OCI-LY3 (cell line): Measurements from ENCODE around the gene STIM1.

Source experiments
- H2AFZ ChIP-seq: fragments of 200-600, 300-600 bp; shearing (Covaris generic); 2 replicates; pipeline ENCODE4 v1.6.0; 2014; ENCODE audit warnings: antibody characterized with exemption, low read depth, low read length
- H3K27ac ChIP-seq: fragments of 200-600, 300-600 bp; sonication (generic); 2 replicates; pipeline ENCODE4 v1.5.1; 2014; ENCODE audit warnings: mild to moderate bottlenecking, low read length, moderate library complexity, mixed read lengths
- H3K27me3 ChIP-seq: fragments of 200-600, 300-600 bp; sonication (generic); 2 replicates; pipeline ENCODE4 v1.6.1; 2014; ENCODE audit warnings: low read depth, low read length, mixed read lengths
- H3K36me3 ChIP-seq: fragments of 200-600, 300-600 bp; sonication (generic); replicated peaks from 2 replicates; pipeline ENCODE3; 2014; ENCODE audit warnings: low read depth, low read length, mixed read lengths
- H3K4me1 ChIP-seq: fragments of 300-600, 200-600 bp; sonication (generic); 2 replicates; pipeline ENCODE4 v1.6.1; 2014; ENCODE audit warnings: low read length, mixed read lengths
- H3K4me2 ChIP-seq: fragments of 200-600, 300-600 bp; sonication (generic); 2 replicates; pipeline ENCODE4 v1.6.1; 2014; ENCODE audit warnings: low read length, mixed read lengths
- H3K4me3 ChIP-seq: fragments of 300-600, 200-600 bp; sonication (generic); 2 replicates; pipeline ENCODE4 v1.5.1; 2014; ENCODE audit warnings: antibody characterized with exemption, mild to moderate bottlenecking, low read length, moderate library complexity
- H3K79me2 ChIP-seq: fragments of 300-600, 200-600 bp; shearing (Covaris generic); 2 replicates; pipeline ENCODE4 v1.6.1; 2014; ENCODE audit warnings: mild to moderate bottlenecking, low read length, mixed read lengths
- H3K9ac ChIP-seq: fragments of 300-600, 200-600 bp; shearing (Covaris generic); 2 replicates; pipeline ENCODE4 v1.6.0; 2014; ENCODE audit warnings: mild to moderate bottlenecking, low read length, moderate library complexity
- H3K9me3 ChIP-seq: fragments of 200-600, 300-600 bp; shearing (Covaris generic); 2 replicates; pipeline ENCODE4 v1.6.1; 2014; ENCODE audit warnings: low read length, mixed read lengths; ENCODE audit not compliant: insufficient read depth
- H4K20me1 ChIP-seq: fragments of 200-600, 300-600 bp; sonication (generic); 2 replicates; pipeline ENCODE4 v1.6.1; 2016; ENCODE audit warnings: low read length, mixed read lengths; ENCODE audit not compliant: insufficient read depth
- CTCF ChIP-seq: fragments of 200-600, 300-600 bp; sonication (generic); IDR thresholded peaks from 2 replicates; pipeline ENCODE4 v1.5.1; 2014; ENCODE audit warnings: antibody characterized with exemption, low read length, low read depth
- EZH2phosphoT487 ChIP-seq: fragments of 200-600 bp; shearing (Covaris generic); IDR thresholded peaks from 2 replicates; pipeline ENCODE4 v1.6.1; 2018; ENCODE audit warnings: antibody characterized with exemption, mixed run types, low read depth

STIM1 gene

GRCh38 chr11:4032097-4032496 is 176.6 kb downstream of the STIM1 start:
- Histone ChIP-seq H3K9me3 (peaks cover 2% of the 10 kb centered on the region), H3K27ac (no peak overlapping the region), H3K36me3 (no peaks in the 10 kb centered on the region), H3K9ac (no peak overlapping the region), H3K27me3 (no peaks in the 10 kb centered on the region), H3K4me2 (no peak overlapping the region), H3K4me1 (no peaks in the 10 kb centered on the region), H3K79me2 (0 out of 2 replicates have a peak, but pooled peaks cover 3% of the 10 kb centered on the region), H2AFZ (no peak overlapping the region), H4K20me1 (no peaks in the 10 kb centered on the region), H3K4me3 (no peak overlapping the region)
- TF ChIP-seq EZH2phosphoT487 (no peak), CTCF (no peak)

GRCh38 chr11:4035985-4036384 is 180.5 kb downstream of the STIM1 start:
- H3K27ac ChIP-seq: no peak overlapping the region
- H3K9ac ChIP-seq: no peak overlapping the region
- H3K4me1 ChIP-seq: no peaks in the 10 kb centered on the region
- no peak overlapping the region for H3K4me3 ChIP-seq
- no peaks in the 10 kb centered on the region for H4K20me1 ChIP-seq
- peaks cover 2% of the 10 kb centered on the region for H3K9me3 ChIP-seq
- H3K27me3 ChIP-seq: no peaks in the 10 kb centered on the region
- H3K79me2 ChIP-seq: 0 out of 2 replicates have a peak, but pooled peaks cover 3% of the 10 kb centered on the region
- H3K4me2 ChIP-seq: no peak overlapping the region
- no peak overlapping the region for H2AFZ ChIP-seq
- TF ChIP-seq CTCF: no peak
- no peak for TF ChIP-seq EZH2phosphoT487
- H3K36me3 ChIP-seq: no peaks in the 10 kb centered on the region

- Histone ChIP-seq H3K4me1 (no peaks in the 10 kb centered on the region), H3K4me2 (no peak overlapping the region), H3K27me3 (no peaks in the 10 kb centered on the region), H2AFZ (no peak overlapping the region), H4K20me1 (no peaks in the 10 kb centered on the region), H3K79me2 (0 out of 2 replicates have a peak, but pooled peaks cover 3% of the 10 kb centered on the region), H3K36me3 (no peaks in the 10 kb centered on the region), H3K4me3 (no peak overlapping the region), H3K27ac (no peak overlapping the region), H3K9ac (no peak overlapping the region), H3K9me3 (peaks cover 2% of the 10 kb centered on the region; the same call in 1 of the 2 replicates)
- TF ChIP-seq EZH2phosphoT487 (no peak), CTCF (no peak)
These were observed 183.5 kb downstream of the STIM1 start for GRCh38 chr11:4039011-4039410.

- no peak for TF ChIP-seq CTCF
- no peak for TF ChIP-seq EZH2phosphoT487
These were observed 185.0 kb downstream of the STIM1 start for GRCh38 chr11:4040461-4040860.

More at GRCh38 chr11:4040461-4040860, 185.0 kb downstream of the STIM1 start:
- no peaks in the 10 kb centered on the region for H3K27me3 ChIP-seq
- no peaks in the 10 kb centered on the region for H3K36me3 ChIP-seq
- no peak overlapping the region for H3K4me2 ChIP-seq
- peaks cover 2% of the 10 kb centered on the region; the same call in 1 of the 2 replicates for H3K9me3 ChIP-seq
- no peak overlapping the region for H3K9ac ChIP-seq
- 0 out of 2 replicates have a peak, but pooled peaks cover 3% of the 10 kb centered on the region for H3K79me2 ChIP-seq
- H3K27ac ChIP-seq: no peak overlapping the region
- no peak overlapping the region for H3K4me3 ChIP-seq
- H2AFZ ChIP-seq: no peak overlapping the region
- H4K20me1 ChIP-seq: no peaks in the 10 kb centered on the region
- H3K4me1 ChIP-seq: no peaks in the 10 kb centered on the region
